GM19455 (cell line): Measurements from ENCODE around the gene TFPI.

Source experiments
- ATAC-seq: cut with Tn5 transposase; IDR thresholded peaks from one replicate; pipeline ENCODE4 v1.9.1; 2021; ENCODE audit not compliant: unreplicated experiment

TFPI gene

DNA sequence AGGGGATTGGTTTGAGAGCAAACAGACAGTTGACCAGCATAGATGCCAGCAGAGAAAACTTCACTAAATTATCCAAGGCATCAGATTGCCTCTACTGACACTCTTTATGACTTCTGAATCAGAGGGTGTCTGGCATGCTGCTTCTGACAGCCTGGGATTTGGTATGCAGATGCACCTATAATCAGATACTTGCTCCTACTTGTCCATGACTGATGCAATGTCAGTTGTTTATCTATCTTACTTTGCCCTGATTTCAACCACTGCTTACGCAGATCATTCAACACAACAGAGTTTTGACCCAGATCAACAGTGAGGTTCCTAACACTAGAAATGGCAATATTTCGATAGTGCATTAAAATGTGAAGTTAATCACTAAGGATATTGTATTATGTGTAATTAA lies 83.5 kb downstream of the TFPI start:
- ATAC-seq: no peak

GRCh38 chr2:187469538-187469937 lies 84.7 kb downstream of the TFPI start:
- no peak for ATAC-seq

- ATAC-seq: no peak
Observed at GRCh38 chr2:187468262-187468661, 86.0 kb downstream of the TFPI start.

- no peak for ATAC-seq
Observed at GRCh38 chr2:187466129-187466792, 88.0 kb downstream of the TFPI start.

DNA sequence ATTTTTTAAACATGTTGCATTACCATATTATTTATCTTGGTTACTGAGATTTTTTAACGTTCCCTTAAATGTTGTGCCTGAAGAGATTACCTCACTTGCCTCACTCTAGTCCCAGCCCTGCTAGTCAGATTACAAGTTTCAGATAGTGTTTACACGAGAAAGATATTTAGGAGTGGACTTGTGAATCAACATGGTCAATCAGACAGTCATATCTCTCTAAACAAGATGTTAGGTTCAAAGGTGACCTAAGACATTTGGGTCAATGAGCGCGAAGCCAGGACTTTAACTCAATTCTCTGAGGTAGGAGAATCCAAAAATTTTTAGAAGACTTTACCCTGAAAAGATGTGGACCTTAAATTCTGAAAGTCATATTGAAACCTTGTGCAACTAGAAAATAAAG lies 91.4 kb downstream of the TFPI start:
- ATAC-seq: no peak

- no peak for ATAC-seq
Observed at GRCh38 chr2:187461294-187462261, 92.7 kb downstream of the TFPI start.

- ATAC-seq: no peak
Observed at GRCh38 chr2:187459256-187459655, 95.0 kb downstream of the TFPI start.

DNA sequence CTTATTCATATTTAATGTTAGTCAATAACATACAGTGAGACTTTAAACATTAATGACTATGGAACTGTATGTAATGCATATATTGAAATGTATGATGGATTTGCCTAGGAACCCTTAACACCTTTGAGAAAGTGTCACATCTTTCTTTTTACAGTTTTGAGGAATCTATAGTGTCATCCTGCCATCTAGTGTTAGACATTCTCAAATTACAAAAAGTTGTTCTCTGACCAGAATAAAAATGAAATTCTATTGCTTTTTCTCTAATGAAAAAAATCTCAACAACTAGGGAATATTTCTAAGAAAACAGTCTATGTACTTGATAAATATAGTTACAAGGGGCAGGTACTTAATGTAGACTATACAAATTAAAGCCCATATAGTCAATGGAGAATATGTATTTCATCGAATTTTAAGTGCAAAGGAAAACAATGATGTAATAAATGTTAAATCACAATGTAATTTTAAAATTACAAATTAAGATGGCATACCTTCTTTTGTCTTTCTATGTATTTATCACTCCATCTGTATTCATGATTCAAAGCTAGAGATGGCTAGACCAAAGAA lies 101.1 kb downstream of the TFPI start:
- no peak for ATAC-seq

- no peak for ATAC-seq
Observed at GRCh38 chr2:187451510-187451909, 102.7 kb downstream of the TFPI start.

- no peak for ATAC-seq
Observed at GRCh38 chr2:187447336-187447735, 106.9 kb downstream of the TFPI start.

GRCh38 chr2:187446711-187447110 lies 107.5 kb downstream of the TFPI start:
- ATAC-seq: no peak

DNA sequence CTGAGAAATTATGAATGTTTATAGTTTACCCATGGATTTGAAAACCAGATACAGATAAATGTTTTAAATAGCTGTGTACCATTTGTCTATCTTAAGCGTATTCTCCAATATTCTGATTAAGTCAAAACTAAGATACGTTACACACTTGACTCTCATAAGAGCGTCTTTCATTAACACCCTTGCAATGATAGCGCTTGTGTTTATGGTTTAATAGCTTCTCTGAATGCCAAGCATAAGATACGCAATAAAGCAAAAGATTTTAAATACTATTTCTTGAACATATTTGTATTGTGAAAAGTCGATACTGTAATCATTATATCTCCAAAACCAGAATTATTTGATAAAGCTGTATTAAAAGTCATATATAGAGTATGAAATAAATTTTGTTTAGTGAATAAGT lies 109.2 kb downstream of the TFPI start:
- no peak for ATAC-seq

GRCh38 chr2:187442778-187443177 lies 111.5 kb downstream of the TFPI start:
- ATAC-seq: no peak

GRCh38 chr2:187442378-187442777 lies 111.9 kb downstream of the TFPI start:
- no peak for ATAC-seq

GRCh38 chr2:187440101-187440675 lies 114.0 kb downstream of the TFPI start:
- ATAC-seq: no peak

DNA sequence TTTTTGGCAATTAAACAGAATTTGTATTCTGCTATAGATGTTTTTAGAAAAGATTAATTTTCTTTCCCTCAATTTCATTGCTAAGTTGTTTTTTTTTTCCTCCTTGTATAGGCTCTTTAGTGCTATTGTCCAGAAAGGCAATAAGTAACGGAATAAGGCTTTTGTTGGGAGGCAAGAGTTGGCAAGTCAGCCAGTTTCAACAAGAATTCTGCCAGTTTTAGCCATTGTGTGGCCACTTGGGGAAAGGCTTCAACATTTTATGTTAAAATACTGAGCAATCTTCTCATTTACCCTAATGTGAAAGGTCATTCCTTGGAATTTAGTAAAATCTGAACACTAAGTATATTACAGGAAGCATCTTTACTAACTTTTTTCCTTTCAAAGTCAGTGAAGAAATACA lies 115.8 kb downstream of the TFPI start:
- ATAC-seq: no peak

GRCh38 chr2:187435756-187436155 lies 118.5 kb downstream of the TFPI start:
- no peak for ATAC-seq

- no peak for ATAC-seq
Observed at GRCh38 chr2:187435078-187435477, 119.2 kb downstream of the TFPI start.

DNA sequence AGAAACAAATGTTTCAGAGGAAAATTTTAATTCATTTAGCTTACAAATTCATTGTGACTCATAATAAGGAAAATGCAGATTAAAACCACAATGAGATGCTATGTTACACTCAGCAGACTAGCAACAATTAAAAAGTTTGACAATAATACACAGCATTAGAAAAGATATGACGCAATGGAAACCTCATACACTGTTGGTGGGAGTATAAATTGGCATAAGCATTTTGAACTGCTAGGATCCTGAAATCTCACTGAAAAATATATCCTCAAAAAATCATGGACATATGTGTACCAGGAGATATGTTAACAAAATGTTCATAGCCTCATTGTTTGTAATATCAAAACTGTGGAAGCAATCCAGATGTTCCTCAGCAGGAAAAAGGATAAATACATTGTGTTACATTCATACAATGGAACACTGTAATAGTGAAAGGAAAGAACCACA lies 119.9 kb downstream of the TFPI start:
- no peak for ATAC-seq

GRCh38 chr2:187431911-187432310 lies 122.3 kb downstream of the TFPI start:
- no peak for ATAC-seq

DNA sequence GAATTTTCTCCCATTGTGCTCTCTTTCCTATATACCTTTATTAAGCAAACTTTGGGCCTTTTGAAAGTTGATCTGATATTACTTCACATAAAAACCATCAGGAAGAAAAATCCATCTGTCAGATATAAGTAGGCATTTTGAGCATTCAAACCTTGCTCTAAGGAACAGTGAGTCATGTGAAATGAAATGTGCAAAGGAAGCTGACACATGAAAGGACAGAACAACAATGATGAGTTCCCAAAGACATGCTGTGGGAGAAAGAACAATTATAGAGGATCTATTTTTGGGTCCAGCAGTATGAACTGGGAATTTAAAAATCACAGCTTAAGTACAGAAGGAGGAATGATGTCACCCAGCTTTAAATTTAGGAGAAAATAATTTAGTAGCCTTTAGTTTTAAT lies 124.2 kb downstream of the TFPI start:
- no peak for ATAC-seq

- no peak for ATAC-seq
Observed at GRCh38 chr2:187424146-187424545, 130.1 kb downstream of the TFPI start.
